Aorta (tissue), 5 donors: Measurements from ENCODE around the gene GPRC5B. TPM values are rescaled to one million over a fixed set of nuclear protein-coding genes. Genes with fewer than 3 reads are reported as not detected.

ENCODE experiments used
- ATAC-seq: fragments of 200-7000 bp; cut with Tn5 transposase; one replicate; pipeline ENCODE4 v1.9.1; 2022; ENCODE audit warnings: moderate library complexity; ENCODE audit not compliant: low FRiP score
- DNase-seq, 2 donors: peaks; one replicate each; pipeline ENCODE4 v3.0.0-alpha.2; 2020
- H3K27ac ChIP-seq, 2 donors: one replicate each; pipeline ENCODE4 v1.5.1; 2013; ENCODE audit warnings: low read length in 2 of 2, mild to moderate bottlenecking in 2 of 2, moderate library complexity in 2 of 2, control low read depth in 1 of 2, inconsistent platforms in 1 of 2, low read depth in 1 of 2
- H3K27me3 ChIP-seq, 2 donors: one replicate each; pipeline ENCODE4 v1.6.1; 2013; ENCODE audit warnings: control low read depth in 1 of 2, low read length in 1 of 2, mild to moderate bottlenecking in 1 of 2, moderate library complexity in 1 of 2; ENCODE audit not compliant: insufficient read depth in 2 of 2, control insufficient read depth in 1 of 2
- H3K36me3 ChIP-seq, 2 donors: one replicate each; pipeline ENCODE4 v1.6.1; 2013; ENCODE audit warnings: control low read depth in 1 of 2, low read length in 1 of 2, mild to moderate bottlenecking in 1 of 2; ENCODE audit not compliant: insufficient read depth in 2 of 2, control insufficient read depth in 1 of 2
- H3K4me1 ChIP-seq, 2 donors: one replicate each; pipeline ENCODE4 v1.6.1; 2013; ENCODE audit warnings: low read length in 2 of 2, control low read depth in 1 of 2, mild to moderate bottlenecking in 1 of 2, moderate library complexity in 1 of 2; ENCODE audit not compliant: insufficient read depth in 2 of 2, control insufficient read depth in 1 of 2
- H3K4me3 ChIP-seq, 2 donors: one replicate each; pipeline ENCODE4 v1.5.1; 2013; ENCODE audit warnings: low read length in 2 of 2, control low read depth in 1 of 2, mild to moderate bottlenecking in 1 of 2
- H3K9me3 ChIP-seq: one replicate; pipeline ENCODE4 v1.6.1; 2013; ENCODE audit warnings: mild to moderate bottlenecking, low read length; ENCODE audit not compliant: control insufficient read depth
- whole genome bisulfite sequencing, 2 donors: extraction: QIAGEN DNeasy Blood & Tissue Kit; methylation state at CpG; one replicate each; pipeline ENCODE4 v1.1.7; 2013; 5-methylcytosine and 5-hydroxymethylcytosine counted together
- intact Hi-C, 2 donors: fragments of 100-400 bp; cut with DNase I; formaldehyde crosslinking; loops; one replicate each; pipeline versions ENCODE4 v1.14.2 to v1.15.0; 2022
- polyA plus RNA-seq, 2 donors: library from polyadenylated mRNA; stranded (reverse); fragments of 200-250 nt; gene quantifications; one replicate each; pipeline ENCODE4 v1.2.3, GENCODE V29; 2013
- total RNA-seq, 2 donors: library from RNA; stranded (reverse); fragmentation: NEBNext Ultra II Directional; extraction: Animal tissue kit (Norgen Biotek cat#: 25700); gene quantifications; one replicate each; pipeline ENCODE4 v1.2.1, GENCODE V29; 2021
- donor health status: healthy with polysubstance abuse.
- donor health status: Bipolar disorder and iron deficiency.
- donor health status: DM: no; HTN: no; CAD: no.
- donor health status: DM: no; HTN: no; CAD: no.
- donor health status: DM: yes; HTN: yes; CAD: no.

GPRC5B gene
- total and polyA plus RNA-seq, 4 donors, result 1.8 to 41.1 (median 9.0) TPM

- intact Hi-C loops, result no loop called here
- peak in 1 of 2 donors; percentile 39 for DNase-seq
- ATAC-seq, result no peak
Measured at GRCh38 chr16:19858340-19859018, 26.2 kb downstream of the GPRC5B start.

DNA sequence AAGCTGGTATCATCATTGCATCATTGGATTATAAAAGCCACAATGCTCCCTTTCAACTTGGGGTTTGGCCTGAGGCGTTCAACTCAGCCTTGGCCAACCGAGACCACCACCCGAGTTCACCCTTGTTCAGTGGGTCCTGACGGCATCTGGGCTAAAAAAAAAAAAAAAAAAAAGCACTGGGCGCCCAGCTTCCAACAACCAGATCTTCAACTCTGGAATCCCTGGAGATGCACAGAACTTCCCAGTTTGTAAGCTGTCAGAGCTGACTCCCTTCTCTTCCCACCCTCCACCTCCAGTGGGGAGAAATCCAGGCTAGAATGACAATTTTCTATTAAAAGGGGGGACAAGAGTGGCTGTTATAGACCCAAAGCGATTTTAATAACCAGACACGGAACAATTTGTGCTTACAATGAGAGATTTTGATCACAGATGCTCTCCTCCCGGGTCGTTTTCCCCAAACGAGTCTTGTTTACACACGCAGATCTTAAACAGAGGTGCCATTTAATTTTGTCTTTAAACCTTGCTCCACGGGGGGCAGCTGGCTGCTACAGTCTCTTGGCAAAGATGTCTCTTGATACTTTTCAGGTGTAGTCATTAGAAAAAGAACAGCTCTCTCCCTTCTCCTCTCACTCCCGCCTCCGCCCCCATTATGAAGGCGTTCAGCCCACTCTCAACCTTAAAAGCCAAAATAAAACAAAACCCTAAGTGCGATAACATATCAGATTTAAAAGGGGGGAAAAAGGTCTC, 26.9 kb downstream of the GPRC5B start:
- Histone ChIP-seq H3K4me3 (no peak overlapping the region), H3K4me1 (no peaks in the 10 kb centered on the region), H3K9me3 (no peaks in the 10 kb centered on the region), H3K36me3 (no peaks in the 10 kb centered on the region), H3K27ac (no peak overlapping the region), H3K27me3 (no peaks in the 10 kb centered on the region)
- intact Hi-C loops, result no loop called here
- DNase-seq (peak in 1 of 2 donors; percentile 11), ATAC-seq (no peak)
- WGBS, 2 donors, result 81 to 86% methylated on average over 16 of the region's 16 CpGs

More at GRCh38 chr16:19858340-19859018, 26.2 kb downstream of the GPRC5B start:
- H3K36me3 ChIP-seq, result no peaks in the 10 kb centered on the region
- no peaks in the 10 kb centered on the region for H3K27me3 ChIP-seq
- H3K9me3 ChIP-seq, result no peaks in the 10 kb centered on the region
- H3K27ac ChIP-seq, result no peak overlapping the region
- H3K4me3 ChIP-seq, result no peak overlapping the region
- 84 to 86% methylated on average over 22 of the region's 22 CpGs for WGBS, 2 donors
- no peaks in the 10 kb centered on the region for H3K4me1 ChIP-seq

DNA sequence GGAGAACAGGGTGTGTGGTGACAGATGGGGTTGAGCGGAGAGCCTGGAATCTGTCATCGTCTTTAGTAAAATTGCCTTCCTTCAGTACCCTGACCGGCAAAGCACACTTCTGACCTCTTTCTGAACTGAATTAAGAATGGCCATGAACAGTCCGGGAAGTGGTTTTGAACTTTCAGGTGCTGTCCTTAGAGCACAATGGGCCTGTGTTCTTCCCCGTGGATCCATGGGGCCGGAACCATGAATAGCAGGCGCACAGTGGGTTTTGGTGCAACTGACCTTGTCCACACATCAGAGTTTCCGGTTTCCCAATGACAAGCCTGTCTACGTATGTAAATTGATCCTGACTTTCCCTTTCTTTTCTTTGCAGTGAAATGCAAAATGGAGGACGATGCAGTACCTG, 28.5 kb downstream of the GPRC5B start:
- no peaks in the 10 kb centered on the region for H3K36me3 ChIP-seq
- no peaks in the 10 kb centered on the region for H3K27me3 ChIP-seq
- no peaks in the 10 kb centered on the region for H3K4me1 ChIP-seq
- DNase-seq (no peak), ATAC-seq (no peak)
- no peaks in the 10 kb centered on the region for H3K9me3 ChIP-seq
- intact Hi-C loops, result no loop called here
- H3K27ac ChIP-seq, result no peak overlapping the region
- WGBS, 2 donors, result 90 to 92% methylated on average over 10 of the region's 10 CpGs
- no peak overlapping the region for H3K4me3 ChIP-seq

GRCh38 chr16:19854543-19854876, 30.1 kb downstream of the GPRC5B start:
- ATAC-seq, result no peak
- WGBS, 2 donors, result 81 to 85% methylated on average over 6 of the region's 6 CpGs
- H3K9me3 ChIP-seq, result no peaks in the 10 kb centered on the region

DNA sequence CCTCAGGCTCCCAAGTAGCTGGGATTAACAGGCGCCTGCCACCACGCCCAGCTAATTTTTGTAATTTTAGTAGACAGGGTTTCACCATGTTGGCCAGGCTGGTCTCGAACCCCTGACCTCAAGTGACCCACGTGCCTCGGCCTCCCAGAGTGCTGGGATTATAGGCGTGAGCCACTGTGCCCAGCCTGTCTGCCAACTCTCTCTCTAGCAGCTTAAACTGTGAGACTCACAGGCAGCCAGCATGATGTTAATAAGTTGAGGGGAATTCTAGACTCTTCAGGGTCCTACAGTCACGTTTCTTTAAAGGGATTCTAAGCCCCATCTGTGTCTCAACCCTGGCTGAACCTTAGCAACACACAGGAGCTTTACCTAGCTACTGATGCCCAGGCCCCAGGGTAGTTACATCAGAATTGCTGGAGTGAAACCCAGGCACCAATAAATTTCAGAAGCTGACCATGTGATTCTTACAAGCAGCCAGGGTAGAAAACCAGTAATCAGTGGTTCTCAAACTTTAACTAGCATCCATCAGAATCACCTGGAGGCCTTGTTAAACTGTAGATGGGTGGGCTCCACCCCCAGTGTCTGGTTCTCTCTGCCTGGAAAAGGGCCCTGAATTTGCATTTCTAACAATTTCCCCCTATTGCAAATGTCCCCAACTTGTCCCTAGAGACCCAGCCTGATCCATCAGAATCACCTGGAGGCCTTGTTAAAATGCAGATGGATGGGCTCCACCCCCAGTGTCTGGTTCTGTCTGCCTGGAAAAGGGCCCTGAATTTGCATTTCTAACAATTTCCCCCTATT, 30.7 kb downstream of the GPRC5B start:
- intact Hi-C loops, result no loop called here
- no peak for DNase-seq
- no peak overlapping the region for H3K27ac ChIP-seq
- 48 to 55% methylated on average over 7 of the region's 7 CpGs for WGBS, 2 donors
- H3K4me3 ChIP-seq, result no peak overlapping the region
- H3K27me3 ChIP-seq, result no peaks in the 10 kb centered on the region
- H3K9me3 ChIP-seq, result no peaks in the 10 kb centered on the region
- no peak for ATAC-seq
- H3K4me1 ChIP-seq, result no peaks in the 10 kb centered on the region
- H3K36me3 ChIP-seq, result no peaks in the 10 kb centered on the region

More at GRCh38 chr16:19854543-19854876, 30.1 kb downstream of the GPRC5B start:
- intact Hi-C loops, result no loop called here
- Histone ChIP-seq H3K4me1 (no peaks in the 10 kb centered on the region), H3K36me3 (no peaks in the 10 kb centered on the region), H3K27ac (no peak overlapping the region), H3K27me3 (no peaks in the 10 kb centered on the region), H3K4me3 (no peak overlapping the region)
- DNase-seq, result no peak

DNA sequence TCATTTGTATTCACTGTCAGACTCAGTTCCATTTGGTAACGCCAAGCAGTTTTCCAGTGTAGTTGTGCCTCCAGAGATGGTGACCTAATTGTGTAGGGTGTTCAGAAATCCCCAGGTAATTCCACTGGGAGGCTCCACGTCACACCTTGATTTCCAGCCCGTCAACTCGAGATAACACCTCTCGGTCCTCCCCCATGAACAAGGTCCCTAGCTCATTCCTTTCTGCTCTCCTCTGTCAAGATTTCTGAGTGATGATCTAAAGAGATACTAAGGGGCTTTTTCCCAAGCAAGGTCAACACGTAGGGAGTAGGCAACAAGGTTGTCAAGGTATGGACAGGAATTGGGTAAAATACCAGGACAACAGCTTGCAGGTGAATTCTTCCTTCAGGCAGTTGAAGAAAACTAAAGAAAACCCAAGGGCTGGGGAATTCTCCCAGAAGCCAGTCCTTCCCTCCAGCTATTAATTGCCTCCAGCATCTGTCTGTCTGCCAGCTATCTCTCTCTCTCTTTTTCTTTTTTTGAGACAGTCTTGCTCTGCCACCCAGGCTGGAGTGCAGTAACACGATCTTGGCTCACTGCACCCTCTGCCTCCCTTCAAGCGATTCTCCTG, 31.4 kb downstream of the GPRC5B start:
- intact Hi-C loops, result no loop called here
- Histone ChIP-seq H3K27me3 (no peaks in the 10 kb centered on the region), H3K36me3 (no peaks in the 10 kb centered on the region), H3K4me3 (no peak overlapping the region), H3K4me1 (no peaks in the 10 kb centered on the region), H3K9me3 (no peaks in the 10 kb centered on the region), H3K27ac (no peak overlapping the region)
- ATAC-seq, result no peak
- WGBS, 2 donors, result 74 to 78% methylated on average over 8 of the region's 8 CpGs
- DNase-seq, result no peak

GRCh38 chr16:19851476-19851875, 33.2 kb downstream of the GPRC5B start:
- Histone ChIP-seq H3K36me3 (no peaks in the 10 kb centered on the region), H3K4me1 (no peaks in the 10 kb centered on the region), H3K27ac (no peak overlapping the region), H3K4me3 (no peak overlapping the region), H3K27me3 (no peaks in the 10 kb centered on the region), H3K9me3 (no peaks in the 10 kb centered on the region)
- ATAC-seq (no peak), DNase-seq (no peak)
- WGBS, 2 donors, result 82 to 84% methylated on average over 7 of the region's 7 CpGs
- intact Hi-C loops, result no loop called here

DNA sequence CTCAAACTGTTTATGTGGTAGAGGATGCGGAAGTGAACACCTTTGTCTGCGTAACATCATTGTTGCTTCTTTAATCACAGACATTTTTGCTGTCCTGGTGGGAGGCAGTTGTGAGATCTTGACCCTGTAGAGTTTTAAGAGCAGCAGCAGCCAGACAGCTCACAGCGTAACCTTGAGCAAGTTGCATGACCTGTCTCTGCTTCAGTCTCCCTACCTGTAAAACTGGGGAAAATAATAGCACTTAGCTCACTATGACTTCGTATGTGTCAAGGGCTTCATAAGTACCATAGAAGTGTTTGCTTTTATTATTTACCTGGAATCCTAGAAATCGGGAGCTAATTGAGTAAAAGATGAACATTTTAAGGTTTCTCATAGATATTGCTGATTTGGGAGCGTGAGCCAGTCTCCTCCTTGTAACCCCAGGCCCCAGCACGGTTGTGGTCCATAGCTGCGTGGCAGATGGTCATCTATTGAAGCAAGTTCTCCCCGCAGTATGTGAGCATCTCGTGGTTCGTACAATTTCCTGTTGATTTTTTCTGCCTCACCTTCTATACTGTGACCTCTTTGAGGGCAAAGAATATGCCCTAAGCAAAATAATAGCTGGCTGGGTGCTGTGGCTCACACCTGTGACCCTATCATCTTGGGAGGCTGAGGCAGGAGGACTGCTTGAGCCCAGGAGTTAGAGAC, 34.4 kb downstream of the GPRC5B start:
- Histone ChIP-seq H3K27ac (no peak overlapping the region), H3K4me1 (no peaks in the 10 kb centered on the region), H3K4me3 (no peak overlapping the region), H3K9me3 (no peaks in the 10 kb centered on the region), H3K36me3 (no peaks in the 10 kb centered on the region), H3K27me3 (no peaks in the 10 kb centered on the region)
- ATAC-seq (no peak), DNase-seq (no peak)
- 92 to 95% methylated on average over 11 of the region's 11 CpGs for WGBS, 2 donors
- intact Hi-C loops, result no loop called here
